Inflammatory macrophage treated with lipopolysaccharide for 1 hour (primary cell): Measurements from ENCODE around the gene FAM83G.

Source experiments
- DNase-seq, 2 donors: peaks; one replicate each; pipeline ENCODE4 v3.0.0-alpha.2; 2020 to 2022

FAM83G gene

GRCh38 chr17:18986541-18987229, 17.9 kb downstream of the FAM83G start:
- no peak for DNase-seq

GRCh38 chr17:18985475-18985874, 19.1 kb downstream of the FAM83G start:
- DNase-seq = no peak

- DNase-seq = no peak
Measured at GRCh38 chr17:18984273-18985114, 20.1 kb downstream of the FAM83G start.

- peak; percentile 6 to 22 for DNase-seq
Measured at GRCh38 chr17:18981642-18982424, 22.7 kb downstream of the FAM83G start.

GRCh38 chr17:18981335-18981641, 23.3 kb downstream of the FAM83G start:
- no peak for DNase-seq

GRCh38 chr17:18980682-18981334, 23.8 kb downstream of the FAM83G start:
- no peak for DNase-seq

- DNase-seq = no peak
Measured at GRCh38 chr17:18978655-18979054, 25.9 kb downstream of the FAM83G start.

- no peak for DNase-seq
Measured at GRCh38 chr17:18978050-18978449, 26.5 kb downstream of the FAM83G start.

GRCh38 chr17:18977646-18978045, 26.9 kb downstream of the FAM83G start:
- no peak for DNase-seq

- no peak for DNase-seq
Measured at GRCh38 chr17:18977021-18977420, 27.5 kb downstream of the FAM83G start.

GRCh38 chr17:18976201-18976600, 28.4 kb downstream of the FAM83G start:
- no peak for DNase-seq

GRCh38 chr17:18975597-18975996, 29.0 kb downstream of the FAM83G start:
- no peak for DNase-seq

GRCh38 chr17:18974407-18975149, 30.0 kb downstream of the FAM83G start:
- DNase-seq = no peak

GRCh38 chr17:18971801-18972200, 32.8 kb downstream of the FAM83G start:
- DNase-seq = no peak

GRCh38 chr17:18970582-18971480, 33.7 kb downstream of the FAM83G start:
- DNase-seq = no peak

GRCh38 chr17:18968945-18969887, 35.3 kb downstream of the FAM83G start:
- DNase-seq = peak in 1 of 2 donors; percentile 3

- no peak for DNase-seq
Measured at GRCh38 chr17:18968345-18968744, 36.2 kb downstream of the FAM83G start.

GRCh38 chr17:18967916-18968315, 36.6 kb downstream of the FAM83G start:
- no peak for DNase-seq

GRCh38 chr17:18966831-18967624, 37.5 kb downstream of the FAM83G start:
- no peak for DNase-seq
